ENCODE data around the gene AASDHPPT. TPM values are rescaled to one million over a fixed set of nuclear protein-coding genes. Genes with fewer than 3 reads are reported as not detected.
"Not testable (repeated sequence)": the region's sequence is repeated elsewhere in the genome, so short reads cannot be mapped to it uniquely, and the experiment has no call there.

AASDHPPT gene
- total RNA-seq, 1 experiment from 2014 or later = 63.4 TPM

GRCh38 chr11:106051103-106051502 is 26.4 kb upstream of the AASDHPPT start:
- H3K9me3 ChIP-seq (ENCODE audit: control insufficient read depth, insufficient read depth, low read depth, low read length) = no peaks in the 10 kb centered on the region
- no peaks in the 10 kb centered on the region; the same call in 1 of the 2 replicates for H3K27me3 ChIP-seq (ENCODE audit: control insufficient read depth, insufficient read depth, low read length)
- POLR2A ChIA-PET = no interaction called here
- no peak overlapping the region for H3K4me3 ChIP-seq (ENCODE audit: low read depth in 2 of 2, low read length in 2 of 2)
- BruUV-seq (replicated peaks) = no TSS peak
- TF ChIP-seq REST (IDR thresholded peaks at IDR 0.05; ENCODE audit: insufficient read depth in 1 of 2, low read depth in 2 of 2, low read length in 1 of 2) (no peak), POLR2AphosphoS5 (IDR thresholded peaks at IDR 0.05; ENCODE audit: low read depth, low read length) (no peak), TCF7L2 (IDR thresholded peaks at IDR 0.05; ENCODE audit: low read depth, low read length) (no peak), SIN3A (IDR thresholded peaks at IDR 0.05; ENCODE audit: borderline replicate concordance, insufficient read depth, low read depth, low read length) (no peak), CTCF (IDR thresholded peaks at IDR 0.05) (no peak)
- H3K27ac ChIP-seq (ENCODE audit: low read length) = no peak overlapping the region
- CTCF ChIA-PET = no interaction called here
- intact Hi-C loops (cut with micrococcal nuclease; ENCODE audit: unreplicated experiment) = no loop called here
- no peak for ATAC-seq
- no peaks in the 10 kb centered on the region for H3K36me3 ChIP-seq (ENCODE audit: control insufficient read depth, insufficient read depth, low read length)
- no peaks in the 10 kb centered on the region for H3K4me1 ChIP-seq (ENCODE audit: control insufficient read depth, insufficient read depth, low read length)
- in situ Hi-C loops (cut with HindIII; ENCODE audit: low pct_unique_long_range_greater_than_20kb, low sequenced_read_pairs) = no loop called here
- DNase-seq (ENCODE audit: low read depth, low spot score) = no peak

- BruUV-seq (replicated peaks); CTCF ChIA-PET: not testable (repeated sequence)
Observed at GRCh38 chr11:106058377-106058776, 19.1 kb upstream of the AASDHPPT start.

GRCh38 chr11:106059617-106060016 is 17.8 kb upstream of the AASDHPPT start:
- H3K27ac ChIP-seq (ENCODE audit: low read length) = no peak overlapping the region
- DNase-seq (ENCODE audit: low read depth, low spot score) = no peak
- ATAC-seq = no peak
- H3K27me3 ChIP-seq (ENCODE audit: control insufficient read depth, insufficient read depth, low read length) = no peaks in the 10 kb centered on the region
- POLR2A ChIA-PET = no interaction called here
- intact Hi-C loops (cut with micrococcal nuclease; ENCODE audit: unreplicated experiment) = no loop called here
- no peaks in the 10 kb centered on the region for H3K4me1 ChIP-seq (ENCODE audit: control insufficient read depth, insufficient read depth, low read length)
- no peaks in the 10 kb centered on the region for H3K36me3 ChIP-seq (ENCODE audit: control insufficient read depth, insufficient read depth, low read length)
- TF ChIP-seq SIN3A (IDR thresholded peaks at IDR 0.05; ENCODE audit: borderline replicate concordance, insufficient read depth, low read depth, low read length) (no peak), CTCF (IDR thresholded peaks at IDR 0.05) (no peak), TCF7L2 (IDR thresholded peaks at IDR 0.05; ENCODE audit: low read depth, low read length) (no peak), REST (IDR thresholded peaks at IDR 0.05; ENCODE audit: insufficient read depth in 1 of 2, low read depth in 2 of 2, low read length in 1 of 2) (no peak), POLR2AphosphoS5 (IDR thresholded peaks at IDR 0.05; ENCODE audit: low read depth, low read length) (no peak)
- CTCF ChIA-PET = no interaction called here
- no TSS peak for BruUV-seq (replicated peaks)
- H3K9me3 ChIP-seq (ENCODE audit: control insufficient read depth, insufficient read depth, low read depth, low read length) = no peaks in the 10 kb centered on the region
- in situ Hi-C loops (cut with HindIII; ENCODE audit: low pct_unique_long_range_greater_than_20kb, low sequenced_read_pairs) = no loop called here
- no peak overlapping the region for H3K4me3 ChIP-seq (ENCODE audit: low read depth in 2 of 2, low read length in 2 of 2)

More at GRCh38 chr11:106058377-106058776, 19.1 kb upstream of the AASDHPPT start:
- H3K9me3 ChIP-seq (ENCODE audit: control insufficient read depth, insufficient read depth, low read depth, low read length); ATAC-seq; POLR2A ChIA-PET; H3K4me3 ChIP-seq (ENCODE audit: low read depth in 2 of 2, low read length in 2 of 2); in situ Hi-C loops (cut with HindIII; ENCODE audit: low pct_unique_long_range_greater_than_20kb, low sequenced_read_pairs); DNase-seq (ENCODE audit: low read depth, low spot score); H3K27ac ChIP-seq (ENCODE audit: low read length); H3K27me3 ChIP-seq (ENCODE audit: control insufficient read depth, insufficient read depth, low read length); intact Hi-C loops (cut with micrococcal nuclease; ENCODE audit: unreplicated experiment); H3K36me3 ChIP-seq (ENCODE audit: control insufficient read depth, insufficient read depth, low read length); H3K4me1 ChIP-seq (ENCODE audit: control insufficient read depth, insufficient read depth, low read length): not testable (repeated sequence)

Measured in Panc1 (cell line).